Body of pancreas (tissue), 4 donors: Measurements from ENCODE around the gene TNFAIP6. TPM values are rescaled to one million over a fixed set of nuclear protein-coding genes. Genes with fewer than 3 reads are reported as not detected.

Source experiments
- ATAC-seq: fragments of 150-250 bp; one replicate; pipeline ENCODE4 v1.9.1; 2016
- DNase-seq, 4 donors: peaks; one replicate each; pipeline ENCODE4 v3.0.0-alpha.2; 2019
- H3K27ac ChIP-seq, 4 donors: fragments of 200-600 bp; sonication (generic); 1 replicate in 3 of 4; 2 replicates in 1 of 4; pipeline versions ENCODE4 v1.5.1 to v1.6.1; 2016 to 2019; ENCODE audit warnings: mild to moderate bottlenecking in 1 of 4, mixed read lengths in 1 of 4, moderate library complexity in 1 of 4
- H3K27me3 ChIP-seq, 2 donors: fragments of 200-600 bp; sonication (generic); one replicate each; pipeline ENCODE4 v1.6.0; 2016; ENCODE audit warnings: mild to moderate bottlenecking in 1 of 2
- H3K36me3 ChIP-seq, 2 donors: fragments of 200-600 bp; sonication (generic); replicated peaks in 1 of 2; 2 replicates each; pipeline ENCODE4 v1.5.1; 2016; ENCODE audit warnings: low read depth in 2 of 2; ENCODE audit not compliant: insufficient read depth in 1 of 2
- H3K4me1 ChIP-seq: fragments of 200-600 bp; sonication (generic); one replicate; pipeline ENCODE4 v1.6.0; 2016
- H3K4me3 ChIP-seq, 2 donors: fragments of 200-600 bp; sonication (generic); 1 replicate in 1 of 2; 2 replicates in 1 of 2; pipeline ENCODE4 v1.5.1; 2016 to 2019
- H3K9me3 ChIP-seq, 3 donors: fragments of 200-600 bp; sonication (generic); 1 replicate in 2 of 3; 2 replicates in 1 of 3; pipeline ENCODE4 v1.5.1; 2016
- POLR2A ChIP-seq, 3 donors: fragments of 450-650 bp; IDR thresholded peaks; one replicate each; pipeline ENCODE4 v1.6.1; 2016; ENCODE audit warnings: antibody characterized with exemption in 3 of 3, mild to moderate bottlenecking in 2 of 3
- WGBS, 2 donors: methylation state at CpG; one replicate each; pipeline ENCODE4 v1.1.5; 2017; 5-methylcytosine and 5-hydroxymethylcytosine counted together
- intact Hi-C: fragments of 100-400 bp; cut with DNase I; formaldehyde crosslinking; loops from one replicate; pipeline ENCODE4 v1.15.1; 2023
- total RNA-seq, 2 donors: library from RNA; depleted of rRNA; stranded (reverse); fragments of >200 nt; gene quantifications; one replicate each; pipeline ENCODE4 v1.1.0, GENCODE V29; 2016
- TF ChIP-seq, protein P1 (sequence below), 7 experiments: fragments of 450-650 bp in 4 of 7; fragments of 200-600 bp in 3 of 7; sonication (generic) in 3 of 7; IDR thresholded peaks; one replicate each; pipeline ENCODE4 v1.5.1; 2016 to 2019; ENCODE audit warnings: antibody characterized with exemption in 7 of 7

Gene TNFAIP6
- total RNA-seq, 2 donors from 2014 or later: 5.3 TPM; not detected in 1

DNA sequence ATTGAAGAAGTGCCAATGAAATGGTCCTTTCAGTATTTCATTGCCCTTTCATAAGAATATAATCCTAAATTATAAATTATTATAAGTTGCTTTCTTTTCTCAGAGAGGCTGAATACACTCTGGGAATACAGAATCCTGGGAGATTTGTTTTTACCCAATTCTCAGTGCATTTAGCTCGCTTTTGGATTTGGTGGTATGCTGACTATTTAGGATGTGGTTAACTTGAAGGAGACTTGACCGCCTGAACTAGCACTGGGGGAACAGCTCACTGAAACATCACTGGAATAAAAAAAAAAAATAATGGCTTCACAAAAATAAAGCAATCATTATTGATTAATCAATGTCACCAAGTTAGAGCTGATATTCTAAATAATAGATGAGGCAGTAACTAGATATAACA is 10.2 kb downstream of the TNFAIP6 start:
- peaks cover 0 to 3% (median 0%) of the 10 kb centered on the region in 3 donors for H3K9me3 ChIP-seq
- 77 to 82% methylated on average over 2 of the region's 2 CpGs for WGBS, 2 donors
- no peak for ATAC-seq
- no peaks in the 10 kb centered on the region for H3K36me3 ChIP-seq
- H3K27me3 ChIP-seq: no peaks in the 10 kb centered on the region
- no peak overlapping the region for H3K4me3 ChIP-seq
- H3K4me1 ChIP-seq: no peaks in the 10 kb centered on the region
- no peak overlapping the region for H3K27ac ChIP-seq
- DNase-seq: no peak
- no peak for TF ChIP-seq POLR2A (IDR thresholded peaks at IDR 0.05)
- TF ChIP-seq, protein P1, sequence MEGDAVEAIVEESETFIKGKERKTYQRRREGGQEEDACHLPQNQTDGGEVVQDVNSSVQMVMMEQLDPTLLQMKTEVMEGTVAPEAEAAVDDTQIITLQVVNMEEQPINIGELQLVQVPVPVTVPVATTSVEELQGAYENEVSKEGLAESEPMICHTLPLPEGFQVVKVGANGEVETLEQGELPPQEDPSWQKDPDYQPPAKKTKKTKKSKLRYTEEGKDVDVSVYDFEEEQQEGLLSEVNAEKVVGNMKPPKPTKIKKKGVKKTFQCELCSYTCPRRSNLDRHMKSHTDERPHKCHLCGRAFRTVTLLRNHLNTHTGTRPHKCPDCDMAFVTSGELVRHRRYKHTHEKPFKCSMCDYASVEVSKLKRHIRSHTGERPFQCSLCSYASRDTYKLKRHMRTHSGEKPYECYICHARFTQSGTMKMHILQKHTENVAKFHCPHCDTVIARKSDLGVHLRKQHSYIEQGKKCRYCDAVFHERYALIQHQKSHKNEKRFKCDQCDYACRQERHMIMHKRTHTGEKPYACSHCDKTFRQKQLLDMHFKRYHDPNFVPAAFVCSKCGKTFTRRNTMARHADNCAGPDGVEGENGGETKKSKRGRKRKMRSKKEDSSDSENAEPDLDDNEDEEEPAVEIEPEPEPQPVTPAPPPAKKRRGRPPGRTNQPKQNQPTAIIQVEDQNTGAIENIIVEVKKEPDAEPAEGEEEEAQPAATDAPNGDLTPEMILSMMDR (IDR thresholded peaks at IDR 0.05): no peak
- intact Hi-C loops: no loop called here

DNA sequence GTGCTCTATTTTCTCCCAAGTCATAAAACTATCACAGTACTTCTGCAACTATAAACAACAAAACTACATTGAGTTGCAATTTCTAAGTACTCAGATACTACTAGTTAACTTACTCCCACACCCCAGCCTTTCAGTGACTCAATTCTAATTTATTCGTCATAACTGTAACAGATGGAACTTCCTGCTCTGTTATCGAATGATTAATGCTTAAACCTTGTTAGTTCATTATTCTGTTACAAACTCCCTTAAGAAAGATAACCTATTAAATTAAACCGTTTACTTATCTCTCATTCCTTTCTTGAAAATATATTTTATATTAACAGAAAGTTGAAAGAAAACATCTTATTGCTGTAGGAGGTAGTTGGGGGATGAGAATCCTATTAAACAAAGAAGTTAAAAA is 17.0 kb downstream of the TNFAIP6 start:
- WGBS, 2 donors: 17 to 19% methylated on average over 3 of the region's 3 CpGs
- no peak for DNase-seq
- peak overlapping the region in 1 of 4 donors; percentile 36 for H3K27ac ChIP-seq

DNA sequence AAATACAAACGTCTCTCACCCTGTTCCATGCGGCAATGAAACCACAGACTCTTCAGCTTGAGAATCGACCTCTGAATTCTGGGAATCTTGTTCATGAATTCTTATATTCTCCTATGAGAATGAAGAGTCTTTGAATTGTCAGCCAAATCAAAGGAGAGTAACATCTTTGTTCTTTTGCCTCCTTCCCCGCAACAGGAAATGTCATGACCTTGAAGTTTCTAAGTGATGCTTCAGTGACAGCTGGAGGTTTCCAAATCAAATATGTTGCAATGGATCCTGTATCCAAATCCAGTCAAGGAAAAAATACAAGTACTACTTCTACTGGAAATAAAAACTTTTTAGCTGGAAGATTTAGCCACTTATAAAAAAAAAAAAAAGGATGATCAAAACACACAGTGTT is 21.8 kb downstream of the TNFAIP6 start:
- TF ChIP-seq, protein P1 (IDR thresholded peaks at IDR 0.05): no peak
- no peak for TF ChIP-seq POLR2A (IDR thresholded peaks at IDR 0.05)
- 66 to 75% methylated on average over 4 of the region's 4 CpGs for WGBS, 2 donors
- Histone ChIP-seq H3K9me3 (no peaks in the 10 kb centered on the region), H3K27me3 (no peaks in the 10 kb centered on the region), H3K4me3 (no peak overlapping the region), H3K36me3 (no peaks in the 10 kb centered on the region), H3K4me1 (no peaks in the 10 kb centered on the region), H3K27ac (no peak overlapping the region)
- intact Hi-C loops: no loop called here
- no peak for DNase-seq
- no peak for ATAC-seq

More for the DNA sequence above, 17.0 kb downstream of the TNFAIP6 start:
- H3K4me3 ChIP-seq: no peak overlapping the region
- no peaks in the 10 kb centered on the region for H3K4me1 ChIP-seq
- intact Hi-C loops: no loop called here
- H3K36me3 ChIP-seq: no peaks in the 10 kb centered on the region
- H3K27me3 ChIP-seq: no peaks in the 10 kb centered on the region
- TF ChIP-seq, protein P1 (IDR thresholded peaks at IDR 0.05): no peak
- no peak for TF ChIP-seq POLR2A (IDR thresholded peaks at IDR 0.05)
- H3K9me3 ChIP-seq: no peaks in the 10 kb centered on the region
- ATAC-seq: peak; percentile 48

DNA sequence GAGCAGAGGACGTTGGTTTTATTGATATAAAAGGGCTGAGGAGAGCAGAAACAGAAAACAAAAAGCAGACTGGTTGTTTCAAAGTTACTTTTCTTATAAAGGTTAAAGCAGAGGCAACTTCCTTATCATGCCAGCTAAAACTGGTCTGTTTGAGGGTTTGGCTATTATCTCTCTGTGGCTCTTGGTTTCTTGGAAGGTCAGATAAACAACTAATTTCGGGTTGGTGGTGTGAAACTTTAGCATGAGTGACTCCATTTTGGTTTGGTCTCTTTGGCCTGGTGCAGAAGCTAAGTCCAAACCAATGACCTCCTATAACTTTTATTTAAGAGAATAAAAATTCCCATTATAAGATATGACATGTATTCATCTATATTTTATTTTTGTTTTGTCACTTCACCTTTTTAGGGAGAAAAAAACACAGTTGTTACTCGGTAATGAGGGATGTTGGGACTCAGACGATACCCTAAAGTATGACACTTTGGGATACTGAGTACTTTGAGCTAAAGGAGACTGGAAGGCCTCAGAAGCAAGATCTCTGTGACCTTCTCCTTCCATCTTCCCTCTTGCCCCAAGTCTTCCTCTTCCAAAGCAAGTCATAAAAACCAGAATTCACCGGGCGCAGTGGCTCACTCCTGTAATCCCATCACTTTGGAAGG is 23.3 kb downstream of the TNFAIP6 start:
- Histone ChIP-seq H3K4me1 (no peaks in the 10 kb centered on the region), H3K9me3 (no peaks in the 10 kb centered on the region), H3K4me3 (no peak overlapping the region), H3K36me3 (no peaks in the 10 kb centered on the region), H3K27ac (no peak overlapping the region), H3K27me3 (no peaks in the 10 kb centered on the region)
- ATAC-seq: no peak
- WGBS, 2 donors: 69 to 72% methylated on average over 6 of the region's 6 CpGs
- DNase-seq: no peak
- intact Hi-C loops: no loop called here
- TF ChIP-seq POLR2A (IDR thresholded peaks at IDR 0.05): no peak
- TF ChIP-seq, protein P1 (IDR thresholded peaks at IDR 0.05): no peak

DNA sequence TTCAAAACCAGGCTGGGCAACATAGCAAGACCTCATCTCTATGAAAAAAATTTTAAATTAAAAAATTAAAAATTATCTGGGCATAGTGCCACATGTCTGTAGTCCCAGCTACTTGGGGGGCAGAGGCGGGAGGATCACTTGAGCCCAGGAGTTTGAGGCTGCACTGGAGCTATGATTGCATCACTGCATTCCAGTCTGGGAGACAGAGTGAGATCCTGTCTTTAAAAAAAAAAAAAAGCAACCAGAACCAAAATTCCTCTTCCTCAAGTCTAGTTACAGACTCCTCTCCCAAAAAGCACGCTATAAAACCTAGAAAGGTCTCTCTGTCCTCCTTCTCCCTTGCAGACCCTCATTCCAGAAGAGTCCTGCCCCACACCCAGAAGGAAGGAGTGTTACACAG is 23.9 kb downstream of the TNFAIP6 start:
- Histone ChIP-seq H3K36me3 (no peaks in the 10 kb centered on the region), H3K4me1 (no peaks in the 10 kb centered on the region), H3K27me3 (no peaks in the 10 kb centered on the region), H3K4me3 (no peak overlapping the region), H3K27ac (no peak overlapping the region), H3K9me3 (no peaks in the 10 kb centered on the region)
- intact Hi-C loops: no loop called here
- TF ChIP-seq, protein P1 (IDR thresholded peaks at IDR 0.05): no peak
- TF ChIP-seq POLR2A (IDR thresholded peaks at IDR 0.05): no peak
- ATAC-seq (no peak), DNase-seq (no peak)
- WGBS, 2 donors: 81 to 92% methylated on average over 2 of the region's 2 CpGs
